ENCODE measurements around the gene RFXAP.

Gene RFXAP

DNA sequence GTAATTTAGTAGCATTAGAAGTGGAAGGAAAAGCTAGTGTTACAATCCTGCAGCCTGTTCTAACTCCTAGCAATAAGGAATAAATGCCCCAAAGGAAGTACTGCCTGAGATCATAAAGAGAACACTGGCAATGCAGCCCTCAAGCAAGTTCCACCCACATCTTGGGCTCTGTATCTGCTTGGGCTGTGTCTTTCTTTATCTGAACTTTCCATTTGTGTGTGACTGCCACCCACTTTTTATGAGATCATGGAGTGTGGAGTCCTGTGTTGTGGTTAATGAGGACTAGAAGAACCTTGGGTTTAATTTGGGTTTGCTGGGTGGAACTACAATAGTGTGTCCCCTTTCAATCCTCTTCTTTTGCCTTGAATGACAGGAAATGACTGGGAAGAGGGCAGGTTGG lies 38.2 kb downstream of the RFXAP start:
- TF ChIP-seq, protein P1, sequence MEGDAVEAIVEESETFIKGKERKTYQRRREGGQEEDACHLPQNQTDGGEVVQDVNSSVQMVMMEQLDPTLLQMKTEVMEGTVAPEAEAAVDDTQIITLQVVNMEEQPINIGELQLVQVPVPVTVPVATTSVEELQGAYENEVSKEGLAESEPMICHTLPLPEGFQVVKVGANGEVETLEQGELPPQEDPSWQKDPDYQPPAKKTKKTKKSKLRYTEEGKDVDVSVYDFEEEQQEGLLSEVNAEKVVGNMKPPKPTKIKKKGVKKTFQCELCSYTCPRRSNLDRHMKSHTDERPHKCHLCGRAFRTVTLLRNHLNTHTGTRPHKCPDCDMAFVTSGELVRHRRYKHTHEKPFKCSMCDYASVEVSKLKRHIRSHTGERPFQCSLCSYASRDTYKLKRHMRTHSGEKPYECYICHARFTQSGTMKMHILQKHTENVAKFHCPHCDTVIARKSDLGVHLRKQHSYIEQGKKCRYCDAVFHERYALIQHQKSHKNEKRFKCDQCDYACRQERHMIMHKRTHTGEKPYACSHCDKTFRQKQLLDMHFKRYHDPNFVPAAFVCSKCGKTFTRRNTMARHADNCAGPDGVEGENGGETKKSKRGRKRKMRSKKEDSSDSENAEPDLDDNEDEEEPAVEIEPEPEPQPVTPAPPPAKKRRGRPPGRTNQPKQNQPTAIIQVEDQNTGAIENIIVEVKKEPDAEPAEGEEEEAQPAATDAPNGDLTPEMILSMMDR (IDR thresholded peaks at IDR 0.05; ENCODE audit: extremely low read depth, insufficient read depth, missing control alignments), result no peak
- DNase-seq (ENCODE audit: low spot score), result no peak
- in situ Hi-C loops (cut with MboI; ENCODE audit: low pct_unique_long_range_greater_than_20kb, low sequenced_read_pairs, unreplicated experiment), result loop anchor here (10.0 kb wide), 1 partner anchor 128 kb away; no protein-coding TSS in a partner anchor

DNA sequence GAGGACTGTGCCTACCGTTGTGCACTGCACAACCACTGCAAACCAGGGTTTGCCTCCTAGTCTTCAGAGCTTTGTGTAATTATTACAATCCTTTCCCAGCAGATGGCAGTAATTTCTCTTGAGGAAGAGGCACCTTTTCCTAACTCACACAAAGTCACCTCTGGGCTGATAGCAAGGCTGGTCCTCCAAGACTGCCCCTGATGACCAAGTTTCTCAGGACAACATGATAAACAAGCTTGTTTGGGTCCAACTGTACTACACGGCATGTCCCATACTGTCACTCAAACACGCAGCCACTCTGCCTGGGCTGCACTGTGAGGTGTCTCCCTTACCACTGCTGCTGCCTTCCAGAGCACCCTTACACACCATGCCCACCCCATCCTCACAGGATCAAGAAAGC lies 39.3 kb downstream of the RFXAP start:
- in situ Hi-C loops (cut with MboI; ENCODE audit: low pct_unique_long_range_greater_than_20kb, low sequenced_read_pairs, unreplicated experiment), result loop anchor here (10.0 kb wide), 1 partner anchor 127 kb away; no protein-coding TSS in a partner anchor
- TF ChIP-seq, protein P1 (IDR thresholded peaks at IDR 0.05; ENCODE audit: extremely low read depth, insufficient read depth, missing control alignments), result peak; percentile 45
- peak; percentile 28 for DNase-seq (ENCODE audit: low spot score)

DNA sequence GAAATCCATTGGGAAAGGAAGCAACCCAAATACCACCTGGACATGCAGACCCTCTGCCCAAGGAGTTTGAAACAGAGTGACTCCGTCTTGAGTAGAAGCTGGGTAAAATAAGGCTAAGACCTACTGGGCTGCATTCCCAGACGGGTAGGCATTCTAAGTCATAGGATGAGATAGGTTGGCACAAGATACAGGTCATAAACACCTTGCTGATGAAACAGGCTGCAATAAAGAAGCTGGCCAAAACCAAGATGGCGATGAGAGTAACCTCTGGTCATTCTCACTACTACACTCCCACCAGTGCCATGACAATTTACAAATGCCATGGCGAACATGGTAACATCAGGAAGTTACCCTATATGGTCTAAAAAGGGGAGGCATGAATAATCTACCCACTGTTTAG lies 40.2 kb downstream of the RFXAP start:
- TF ChIP-seq, protein P1 (IDR thresholded peaks at IDR 0.05; ENCODE audit: extremely low read depth, insufficient read depth, missing control alignments), result no peak
- in situ Hi-C loops (cut with MboI; ENCODE audit: low pct_unique_long_range_greater_than_20kb, low sequenced_read_pairs, unreplicated experiment), result loop anchor here (10.0 kb wide), 1 partner anchor 126 kb away; no protein-coding TSS in a partner anchor
- no peak for DNase-seq (ENCODE audit: low spot score)

DNA sequence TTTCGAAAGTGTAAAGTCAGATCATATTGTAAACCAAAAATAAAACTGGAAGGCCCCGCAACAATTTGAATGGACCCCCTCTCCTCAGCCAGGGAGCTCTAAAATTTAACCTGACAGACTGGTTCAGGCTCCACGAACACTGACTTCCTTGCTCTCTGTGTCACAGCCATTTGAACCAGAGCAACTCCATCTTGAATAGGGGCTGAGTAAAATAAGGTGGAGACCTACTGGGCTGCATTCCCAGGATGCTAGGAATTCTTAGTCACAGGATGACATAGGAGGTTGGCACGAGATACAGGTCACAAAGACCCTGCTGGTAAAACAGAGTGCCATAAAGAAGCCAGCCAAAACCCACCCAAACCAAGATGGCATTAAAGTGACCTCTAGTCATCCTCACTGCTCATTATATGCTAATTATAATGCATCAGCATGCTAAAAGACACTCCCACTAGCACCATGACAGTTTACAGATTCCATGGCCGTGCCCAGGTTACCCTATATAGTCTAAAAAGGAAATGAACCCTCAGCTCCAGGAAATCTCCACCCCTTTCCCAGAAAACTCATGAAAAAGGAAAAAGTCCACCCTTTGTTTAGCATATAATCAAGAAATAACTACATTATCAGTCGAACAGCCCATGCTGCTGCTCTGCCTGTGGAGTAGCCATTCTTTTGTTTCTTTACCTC lies 43.1 kb downstream of the RFXAP start:
- in situ Hi-C loops (cut with MboI; ENCODE audit: low pct_unique_long_range_greater_than_20kb, low sequenced_read_pairs, unreplicated experiment), result no loop called here
- no peak for DNase-seq (ENCODE audit: low spot score)

DNA sequence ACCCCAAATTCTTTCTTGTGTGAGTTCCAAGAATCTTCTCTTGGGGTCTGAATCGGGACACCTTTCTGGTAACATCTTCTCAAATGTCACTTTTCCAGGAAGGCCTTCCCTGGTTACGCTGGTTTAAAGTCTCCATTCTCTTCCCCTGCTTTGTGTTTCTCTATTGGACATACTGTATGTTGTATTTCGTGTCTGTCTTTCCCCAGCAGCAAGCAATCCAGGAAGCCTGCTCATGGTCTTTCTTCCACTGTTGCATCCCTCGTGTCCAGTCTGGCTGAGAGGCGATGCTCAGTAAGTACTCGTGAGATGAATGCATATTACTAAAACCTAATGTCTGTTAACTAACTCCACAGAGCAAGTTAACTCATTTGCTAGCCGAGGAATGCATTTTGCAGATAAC lies 43.7 kb downstream of the RFXAP start:
- TF ChIP-seq, protein P1 (IDR thresholded peaks at IDR 0.05; ENCODE audit: extremely low read depth, insufficient read depth, missing control alignments), result no peak
- no peak for DNase-seq (ENCODE audit: low spot score)
- in situ Hi-C loops (cut with MboI; ENCODE audit: low pct_unique_long_range_greater_than_20kb, low sequenced_read_pairs, unreplicated experiment), result no loop called here

More for the DNA sequence above, 43.1 kb downstream of the RFXAP start:
- TF ChIP-seq, protein P1 (IDR thresholded peaks at IDR 0.05; ENCODE audit: extremely low read depth, insufficient read depth, missing control alignments), result no peak

DNA sequence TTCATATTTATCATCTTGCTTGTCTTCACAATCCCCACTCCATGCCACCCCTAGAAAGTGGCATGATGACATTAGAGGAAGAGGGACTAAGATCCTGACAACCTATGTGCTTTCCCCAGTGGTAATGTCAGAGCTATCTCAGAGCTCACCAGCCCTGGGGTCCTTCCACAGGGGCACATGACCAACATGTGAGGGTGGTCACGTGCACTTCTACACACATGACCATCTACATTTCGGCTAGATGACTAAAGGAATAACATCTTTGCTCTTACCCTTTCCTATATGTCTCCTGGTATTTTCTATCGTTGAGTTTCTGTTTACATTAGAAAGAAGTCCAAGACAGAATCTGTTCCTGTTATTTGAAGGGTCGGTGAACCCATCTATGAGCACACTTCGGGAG lies 46.2 kb downstream of the RFXAP start:
- TF ChIP-seq, protein P1 (IDR thresholded peaks at IDR 0.05; ENCODE audit: extremely low read depth, insufficient read depth, missing control alignments), result no peak
- no peak for DNase-seq (ENCODE audit: low spot score)
- in situ Hi-C loops (cut with MboI; ENCODE audit: low pct_unique_long_range_greater_than_20kb, low sequenced_read_pairs, unreplicated experiment), result no loop called here
